Panc1 (cell line): Measurements from ENCODE around the gene CILP2.

Experiments
- CTCF ChIP-seq: fragments of 450-650 bp; IDR thresholded peaks from 2 replicates; pipeline ENCODE4 v1.5.1; 2017; ENCODE audit warnings: mild to moderate bottlenecking
- POLR2AphosphoS5 ChIP-seq: IDR thresholded peaks from 2 replicates; pipeline ENCODE4 v1.6.1; 2012; ENCODE audit warnings: mild to moderate bottlenecking, low read depth, low read length, moderate library complexity

- TF ChIP-seq CTCF (no peak), POLR2AphosphoS5 (no peak)
These were observed 11.9 kb downstream of the CILP2 start for GRCh38 chr19:19549804-19550464.
